AG09319 (cell line): ENCODE results near the gene FAM32A.

Source experiments
- DNase-seq: peaks from one replicate; pipeline ENCODE4 v3.0.0-alpha.2; 2010; ENCODE audit warnings: low read depth; ENCODE audit errors: extremely low read depth
- TF ChIP-seq, protein P1 (sequence below): IDR thresholded peaks from 2 replicates; pipeline ENCODE4 v1.5.1; 2011; ENCODE audit warnings: low read depth, mild to moderate bottlenecking, inconsistent platforms, low read length, moderate library complexity

FAM32A gene

DNA sequence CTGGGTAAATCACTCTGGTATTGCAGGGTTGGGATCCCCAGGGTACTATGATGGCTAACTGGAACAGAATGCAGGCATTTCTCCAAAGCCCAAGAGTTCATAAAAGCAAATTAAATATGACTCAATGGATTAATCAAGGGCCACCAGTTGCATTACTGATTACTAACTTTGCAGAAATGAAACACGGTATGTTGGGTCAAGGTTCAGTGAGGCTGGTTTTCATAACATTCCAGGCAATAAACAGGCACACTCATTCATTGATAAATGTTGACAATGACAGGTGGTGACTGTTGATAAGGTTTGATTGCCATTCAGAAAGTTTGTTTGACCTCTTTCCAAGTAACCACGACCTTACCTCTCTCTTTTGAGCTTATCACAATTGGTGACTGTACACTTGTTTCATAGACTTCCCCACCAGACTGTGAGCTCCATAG lies 12.0 kb downstream of the FAM32A start:
- peak; percentile 81 for DNase-seq
- TF ChIP-seq, protein P1, sequence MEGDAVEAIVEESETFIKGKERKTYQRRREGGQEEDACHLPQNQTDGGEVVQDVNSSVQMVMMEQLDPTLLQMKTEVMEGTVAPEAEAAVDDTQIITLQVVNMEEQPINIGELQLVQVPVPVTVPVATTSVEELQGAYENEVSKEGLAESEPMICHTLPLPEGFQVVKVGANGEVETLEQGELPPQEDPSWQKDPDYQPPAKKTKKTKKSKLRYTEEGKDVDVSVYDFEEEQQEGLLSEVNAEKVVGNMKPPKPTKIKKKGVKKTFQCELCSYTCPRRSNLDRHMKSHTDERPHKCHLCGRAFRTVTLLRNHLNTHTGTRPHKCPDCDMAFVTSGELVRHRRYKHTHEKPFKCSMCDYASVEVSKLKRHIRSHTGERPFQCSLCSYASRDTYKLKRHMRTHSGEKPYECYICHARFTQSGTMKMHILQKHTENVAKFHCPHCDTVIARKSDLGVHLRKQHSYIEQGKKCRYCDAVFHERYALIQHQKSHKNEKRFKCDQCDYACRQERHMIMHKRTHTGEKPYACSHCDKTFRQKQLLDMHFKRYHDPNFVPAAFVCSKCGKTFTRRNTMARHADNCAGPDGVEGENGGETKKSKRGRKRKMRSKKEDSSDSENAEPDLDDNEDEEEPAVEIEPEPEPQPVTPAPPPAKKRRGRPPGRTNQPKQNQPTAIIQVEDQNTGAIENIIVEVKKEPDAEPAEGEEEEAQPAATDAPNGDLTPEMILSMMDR, result no peak

DNA sequence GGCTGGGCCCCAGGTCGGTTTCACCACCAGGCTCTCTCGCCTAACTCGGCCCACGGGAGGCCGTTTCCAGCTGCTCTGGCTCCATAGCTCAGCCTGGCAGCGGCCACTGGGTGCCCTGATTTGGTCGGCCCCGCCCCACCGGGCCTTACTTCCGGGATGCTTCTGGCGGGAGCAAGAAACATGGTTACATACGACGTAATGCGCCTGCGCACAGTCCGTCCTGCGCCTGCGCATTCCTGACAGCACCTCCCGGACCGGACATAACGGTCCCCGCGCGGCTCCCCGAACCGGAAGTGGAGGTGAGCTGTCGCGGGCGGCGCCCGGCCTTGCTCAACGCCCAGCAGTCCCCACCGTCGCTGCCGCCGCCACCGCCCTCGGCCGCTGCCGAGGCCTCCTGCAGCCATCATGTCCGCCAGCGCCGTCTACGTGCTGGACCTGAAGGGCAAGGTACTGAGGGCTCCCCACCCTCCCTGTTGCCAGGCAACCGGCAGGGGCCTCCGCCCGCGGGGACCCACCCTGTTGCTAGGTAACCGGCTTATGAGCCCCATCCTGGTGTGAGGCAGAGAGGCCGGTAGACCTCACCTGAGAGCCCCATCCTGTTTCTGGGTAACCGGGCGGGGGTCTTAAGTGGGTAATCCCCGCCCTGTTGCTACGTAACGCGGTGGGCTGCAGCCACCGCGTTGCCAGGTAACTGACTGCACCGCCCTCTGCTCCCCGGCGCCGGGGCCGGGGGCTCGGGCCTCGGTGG lies 12.6 kb downstream of the FAM32A start, which contains the start of gene AP1M1:
Gene AP1M1 (plus strand): TSS at position 290 of the 748 bp plus-strand sequence. CDS start 116 bp downstream, at position 406.
- TF ChIP-seq, protein P1, result no peak

DNA sequence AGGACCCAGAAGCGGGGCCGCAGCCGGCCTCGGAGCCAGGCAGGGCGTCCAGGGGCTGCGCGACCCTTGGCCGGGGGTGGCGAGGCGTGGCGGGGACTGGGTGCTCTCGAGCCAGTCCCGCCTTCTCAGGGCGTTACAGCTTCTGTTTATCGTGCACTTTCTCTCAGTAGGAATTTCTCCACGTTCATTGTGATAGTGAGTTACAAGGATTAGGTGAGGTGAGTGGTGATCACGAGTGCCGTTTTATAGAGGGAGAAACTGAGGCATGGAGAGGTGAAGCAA lies 13.1 kb downstream of the FAM32A start:
- no peak for DNase-seq
- TF ChIP-seq, protein P1, result no peak

More for the DNA sequence above, 12.6 kb downstream of the FAM32A start, which contains the start of gene AP1M1:
- peak; percentile 95 for DNase-seq

DNA sequence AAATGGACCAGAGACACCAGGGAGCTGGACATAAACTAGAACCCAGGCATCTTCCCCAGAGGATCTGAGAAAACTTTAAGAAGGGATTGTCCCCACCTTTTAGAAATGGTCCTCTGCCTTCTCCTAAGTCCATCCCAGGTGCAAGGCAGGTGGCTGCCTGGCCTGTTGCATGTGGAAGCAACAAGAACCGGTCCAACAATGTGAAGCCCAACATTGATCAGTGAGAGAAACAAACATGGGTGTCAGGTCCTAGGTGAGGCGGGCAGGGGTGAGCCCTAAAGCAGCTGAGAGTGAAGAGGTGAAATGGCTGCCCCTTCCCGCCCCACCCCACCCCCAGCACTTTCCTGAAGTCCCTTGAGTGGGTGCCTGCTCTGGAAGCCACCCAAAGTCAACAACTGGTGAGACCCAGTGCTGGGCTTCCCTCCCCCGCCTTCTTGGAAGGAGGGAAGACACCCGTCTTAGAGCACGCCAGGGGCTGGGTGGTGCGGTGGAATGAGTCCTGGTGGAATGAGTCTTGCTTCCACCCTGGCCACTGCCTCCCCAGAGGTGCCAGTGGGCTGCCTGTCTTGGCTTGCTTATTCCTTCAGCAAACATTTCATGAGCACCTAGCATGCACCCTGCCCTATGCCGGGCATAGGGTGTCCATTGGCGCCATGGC lies 14.2 kb downstream of the FAM32A start:
- TF ChIP-seq, protein P1, result no peak

DNA sequence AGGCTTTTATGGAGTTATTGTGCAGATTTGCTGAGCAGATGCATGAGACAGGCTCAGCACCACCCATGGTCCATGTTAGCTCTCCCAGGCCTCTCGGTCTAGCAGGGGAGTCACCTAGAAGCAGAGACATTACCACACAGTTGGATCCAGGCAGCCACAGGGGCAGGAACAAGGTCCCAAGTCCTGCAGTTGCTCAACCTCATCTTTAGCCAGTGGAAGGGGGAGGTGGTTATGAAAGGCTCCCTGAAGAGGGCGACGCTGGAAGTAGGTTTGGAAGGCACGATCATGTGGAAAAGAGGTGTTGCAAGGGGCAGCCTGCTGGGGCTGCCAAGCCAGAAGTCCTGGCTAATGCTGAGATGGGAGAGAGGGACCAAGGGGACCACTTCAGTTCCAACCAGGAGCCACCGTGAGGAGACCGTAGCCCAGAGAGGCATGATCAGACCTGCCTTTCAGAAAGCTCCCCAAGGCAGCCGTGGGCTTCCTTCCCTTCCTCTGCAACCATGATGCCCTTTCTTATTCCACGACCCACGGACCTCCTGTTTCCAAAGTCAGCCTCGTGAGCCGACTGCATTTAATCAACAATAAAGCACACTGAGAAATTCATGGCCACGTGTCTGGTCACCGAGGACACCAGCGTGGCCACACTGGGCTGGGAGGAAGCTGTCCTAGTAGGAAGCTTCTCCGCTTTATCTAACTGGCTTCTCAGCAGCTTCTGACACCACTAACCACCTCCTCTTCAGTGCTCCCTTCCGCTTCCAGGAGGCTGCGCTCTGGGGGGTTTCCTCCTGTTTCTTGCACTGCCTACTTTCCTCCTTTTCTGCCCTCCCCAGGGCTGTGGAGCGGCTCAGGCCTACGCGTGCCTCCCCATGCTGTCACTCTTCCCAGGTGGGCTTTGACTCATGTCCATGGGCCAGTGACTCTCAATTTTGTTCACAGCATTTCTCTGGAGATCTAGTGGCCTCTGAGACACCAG lies 15.1 kb downstream of the FAM32A start:
- TF ChIP-seq, protein P1, result no peak
- DNase-seq, result no peak

More for the DNA sequence above, 14.2 kb downstream of the FAM32A start:
- no peak for DNase-seq

DNA sequence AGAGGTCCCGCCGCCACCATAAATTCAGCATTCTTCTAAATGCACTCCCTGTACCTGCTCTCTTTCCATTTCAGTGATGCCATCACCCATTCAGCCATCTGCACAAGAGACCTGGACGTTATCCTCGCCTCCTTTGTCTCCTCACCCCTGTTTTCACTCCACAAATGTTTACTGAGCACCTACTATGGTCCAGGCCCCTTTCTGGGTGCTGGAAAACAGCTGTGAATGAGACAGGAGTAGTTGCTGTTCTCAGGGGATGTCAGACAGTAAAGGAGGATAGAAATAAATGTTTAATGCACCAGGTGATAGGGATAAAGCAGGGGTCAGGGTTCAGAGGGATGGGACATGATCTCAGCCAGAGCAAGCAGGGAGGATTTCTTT lies 15.8 kb downstream of the FAM32A start:
- DNase-seq, result no peak
- TF ChIP-seq, protein P1, result no peak
